SK-N-SH (cell line): ENCODE results near the gene C3. TPM values are rescaled to one million over a fixed set of nuclear protein-coding genes. Genes with fewer than 3 reads are reported as not detected.

ENCODE experiments used
- CTCF ChIA-PET: fragments of 300-600, 350-600 bp; formaldehyde crosslinking; extraction: SDS; loops from one replicate; lab custom pipeline; 2021; lab: Yijun Ruan, JAX
- POLR2A ChIA-PET: fragments of 350-600 bp; sonication (Branson Sonifier 250); formaldehyde crosslinking; extraction: SDS; loops from one replicate; lab custom pipeline; 2020; ENCODE audit warnings: antibody characterized with exemption, inconsistent platforms; lab: Yijun Ruan, JAX
- DNase-seq: peaks from one replicate; pipeline ENCODE4 v3.0.0; 2012
- H2AFZ ChIP-seq: fragments of 200-600 bp; sonication (generic); 2 replicates; pipeline ENCODE4 v1.8.1; 2016; ENCODE audit warnings: antibody characterized with exemption, mild to moderate bottlenecking, low read depth
- H3F3A ChIP-seq: fragments of 200-600 bp; sonication (generic); replicated peaks from 2 replicates; pipeline ENCODE3; 2016; ENCODE audit warnings: antibody characterized with exemption, mild to moderate bottlenecking; ENCODE audit not compliant: insufficient read depth
- H3K27ac ChIP-seq, 2 experiments: fragments of 200-500 bp in 1 of 2; fragments of 200-600 bp in 1 of 2; sonication (Bioruptor generic) in 1 of 2; sonication (generic), shearing (Covaris generic) in 1 of 2; 2 replicates each; pipeline versions ENCODE4 v1.5.1 to v1.6.1; 2014 to 2016; ENCODE audit warnings: low read depth in 2 of 2, inconsistent platforms in 1 of 2, low read length in 1 of 2, mild to moderate bottlenecking in 1 of 2, mixed read lengths in 1 of 2
- H3K27me3 ChIP-seq: fragments of 200-600 bp; sonication (generic), shearing (Covaris generic); 2 replicates; pipeline ENCODE4 v1.6.1; 2016; ENCODE audit warnings: mixed run types; ENCODE audit not compliant: insufficient read depth
- H3K36me3 ChIP-seq, 2 experiments: fragments of 200-500 bp in 1 of 2; fragments of 200-600 bp in 1 of 2; sonication (Bioruptor generic) in 1 of 2; sonication (generic) in 1 of 2; replicated peaks in 1 of 2; 2 replicates each; pipeline versions ENCODE3 to v1.5.1; 2014 to 2016; ENCODE audit warnings: low read length in 1 of 2, mild to moderate bottlenecking in 1 of 2; ENCODE audit not compliant: insufficient read depth in 2 of 2, control insufficient read depth in 1 of 2
- H3K4me1 ChIP-seq, 2 experiments: fragments of 200-500 bp in 1 of 2; fragments of 200-600 bp in 1 of 2; sonication (Bioruptor generic) in 1 of 2; sonication (generic), shearing (Covaris generic) in 1 of 2; 2 replicates each; pipeline versions ENCODE4 v1.5.1 to v1.6.1; 2014 to 2016; ENCODE audit warnings: low read depth in 1 of 2, low read length in 1 of 2, mixed run types in 1 of 2; ENCODE audit not compliant: insufficient read depth in 2 of 2, control insufficient read depth in 1 of 2
- H3K4me2 ChIP-seq: fragments of 200-600 bp; sonication (generic), shearing (Covaris generic); 2 replicates; pipeline ENCODE4 v1.6.1; 2017; ENCODE audit warnings: mixed run types
- H3K4me3 ChIP-seq, 2 experiments: fragments of 200-500 bp in 1 of 2; fragments of 200-600 bp in 1 of 2; sonication (Bioruptor generic) in 1 of 2; sonication (generic), shearing (Covaris generic) in 1 of 2; 2 replicates each; pipeline versions ENCODE4 v1.5.1 to v1.8.1; 2014 to 2016; ENCODE audit warnings: low read depth in 2 of 2, inconsistent platforms in 1 of 2, low read length in 1 of 2, mild to moderate bottlenecking in 1 of 2, mixed read lengths in 1 of 2, moderate library complexity in 1 of 2
- H3K79me2 ChIP-seq: fragments of 200-600 bp; sonication (generic); 2 replicates; pipeline ENCODE4 v1.8.1; 2017; ENCODE audit warnings: mild to moderate bottlenecking; ENCODE audit not compliant: insufficient read depth
- H3K9ac ChIP-seq: fragments of 200-600 bp; sonication (generic); 2 replicates; pipeline ENCODE4 v1.6.1; 2017; ENCODE audit warnings: mixed run types
- H3K9me2 ChIP-seq: fragments of 200-600 bp; sonication (generic); 2 replicates; pipeline ENCODE4 v1.6.1; 2017; ENCODE audit warnings: mixed run types
- H3K9me3 ChIP-seq: fragments of 200-600 bp; sonication (generic); 2 replicates; pipeline ENCODE4 v1.6.1; 2017; ENCODE audit warnings: mixed run types, mild to moderate bottlenecking, moderate library complexity
- H4K20me1 ChIP-seq: fragments of 200-600 bp; sonication (generic); 2 replicates; pipeline ENCODE4 v1.6.1; 2017; ENCODE audit warnings: mild to moderate bottlenecking, mixed run types; ENCODE audit not compliant: insufficient read depth
- CHD2 ChIP-seq: fragments of 150-350 bp; IDR thresholded peaks from 2 replicates; pipeline ENCODE4 v1.6.1; 2018; ENCODE audit warnings: low read length; ENCODE audit not compliant: partially characterized antibody
- ELF1 ChIP-seq: IDR thresholded peaks from 2 replicates; pipeline ENCODE4 v1.4.0; 2012
- EP300 ChIP-seq, 2 experiments: IDR thresholded peaks; 2 replicates each; pipeline versions ENCODE4 v1.4.0 to v1.6.1; 2012; ENCODE audit warnings: borderline replicate concordance in 1 of 2, low read depth in 1 of 2, low read length in 1 of 2
- GABPA ChIP-seq: IDR thresholded peaks from 2 replicates; pipeline ENCODE4 v1.4.0; 2012; ENCODE audit warnings: low read depth, mild to moderate bottlenecking
- JUND ChIP-seq: IDR thresholded peaks from 2 replicates; pipeline ENCODE4 v1.4.0; 2012
- MEF2A ChIP-seq: IDR thresholded peaks from 2 replicates; pipeline ENCODE4 v1.4.0; 2012; ENCODE audit warnings: low read depth, borderline replicate concordance
- NFIC ChIP-seq: IDR thresholded peaks from 2 replicates; pipeline ENCODE4 v1.4.0; 2012; ENCODE audit warnings: borderline replicate concordance
- NRF1 ChIP-seq: IDR thresholded peaks from 2 replicates; pipeline ENCODE4 v1.6.1; 2012; ENCODE audit warnings: low read depth, mild to moderate bottlenecking, low read length
- PBX3 ChIP-seq: IDR thresholded peaks from 2 replicates; pipeline ENCODE4; 2012
- POLR2AphosphoS5 ChIP-seq: IDR thresholded peaks from 2 replicates; pipeline ENCODE4 v1.6.1; 2012; ENCODE audit warnings: low read depth, low read length
- RCOR1 ChIP-seq: fragments of 150-350 bp; IDR thresholded peaks from 2 replicates; pipeline ENCODE4 v1.6.1; 2017; ENCODE audit warnings: antibody characterized with exemption, low read length
- REST ChIP-seq: IDR thresholded peaks from 2 replicates; pipeline ENCODE4 v1.6.1; 2012; ENCODE audit warnings: mild to moderate bottlenecking, low read depth, low read length, moderate library complexity
- RFX5 ChIP-seq: IDR thresholded peaks from 2 replicates; pipeline ENCODE4 v1.6.1; 2012; ENCODE audit warnings: mild to moderate bottlenecking, improper control_type of control experiment, low read length
- RXRA ChIP-seq: IDR thresholded peaks from 2 replicates; pipeline ENCODE4 v1.4.0; 2012; ENCODE audit warnings: low read depth, mild to moderate bottlenecking, borderline replicate concordance
- SIN3A ChIP-seq: IDR thresholded peaks from 2 replicates; pipeline ENCODE4 v1.6.1; 2012; ENCODE audit warnings: low read depth, mild to moderate bottlenecking, low read length, moderate library complexity, borderline replicate concordance
- SMC3 ChIP-seq: IDR thresholded peaks from 2 replicates; pipeline ENCODE4 v1.6.1; 2012; ENCODE audit warnings: low read depth, low read length, improper control_type of control experiment
- TAF1 ChIP-seq: IDR thresholded peaks from 2 replicates; pipeline ENCODE4 v1.6.1; 2012; ENCODE audit warnings: low read depth, mild to moderate bottlenecking, low read length, moderate library complexity, borderline replicate concordance
- TCF12 ChIP-seq: IDR thresholded peaks from 2 replicates; pipeline ENCODE4 v1.4.0; 2012
- TEAD4 ChIP-seq: IDR thresholded peaks from 2 replicates; pipeline ENCODE4 v1.4.0; 2012; ENCODE audit warnings: mild to moderate bottlenecking, borderline replicate concordance; ENCODE audit not compliant: insufficient read depth
- USF1 ChIP-seq: IDR thresholded peaks from 2 replicates; pipeline ENCODE4 v1.4.0; 2012; ENCODE audit warnings: low read depth, borderline replicate concordance
- YY1 ChIP-seq: IDR thresholded peaks from 2 replicates; pipeline ENCODE4 v1.4.0; 2012; ENCODE audit warnings: low read depth, mild to moderate bottlenecking
- WGBS: methylation state at CpG from one replicate; pipeline ENCODE4 v1.1.6; 2017; ENCODE audit warnings: low lambda C conversion rate; 5-methylcytosine and 5-hydroxymethylcytosine counted together
- polyA plus RNA-seq, 3 experiments: library from polyadenylated mRNA; depleted of rRNA; stranded (reverse); fragments of >200 nt; gene quantifications; 2 replicates each; pipeline ENCODE4 v1.2.3, GENCODE V29; 2012

C3 gene
- polyA plus RNA-seq, 1 of the 3 experiments (the other 2 are of a cell fraction): 0.67 TPM

GRCh38 chr19:6714749-6715555 lies 5.5 kb downstream of the C3 start:
- Histone ChIP-seq H2AFZ (no peak overlapping the region), H3K4me1 (no peaks in the 10 kb centered on the region), H3K4me3 (no peak overlapping the region), H4K20me1 (no peaks in the 10 kb centered on the region), H3K27me3 (peaks cover 24% of the 10 kb centered on the region), H3K36me3 (no peaks in the 10 kb centered on the region), H3F3A (peaks cover 6% of the 10 kb centered on the region), H3K4me2 (no peak overlapping the region)
- POLR2A ChIA-PET: no interaction called here
- CTCF ChIA-PET: interaction anchor here (0.7 to 1.1 kb wide), 3 partner anchors 10 to 779 kb away, joined by 3 read pairs; no protein-coding TSS in a partner anchor
- no peak for DNase-seq
- no peak for TF ChIP-seq REST
- TF ChIP-seq TAF1: no peak
- no peak for TF ChIP-seq SIN3A
- TF ChIP-seq YY1: no peak
- TF ChIP-seq TEAD4: no peak
- no peak for TF ChIP-seq MEF2A
- no peak for TF ChIP-seq SMC3
- TF ChIP-seq ELF1: no peak
- TF ChIP-seq CHD2: no peak
- no peak for TF ChIP-seq POLR2AphosphoS5
- no peak for TF ChIP-seq TCF12
- TF ChIP-seq, all 33 proteins: peak for 0
- Histone ChIP-seq H3K9ac (no peak overlapping the region), H3K27ac (no peak overlapping the region), H3K79me2 (no peaks in the 10 kb centered on the region), H3K9me3 (no peaks in the 10 kb centered on the region), H3K9me2 (no peaks in the 10 kb centered on the region)
- WGBS: 54% methylated on average over 11 of the region's 11 CpGs

- POLR2A ChIA-PET: no interaction called here
- CTCF ChIA-PET: interaction anchor here (0.7 kb wide), 1 partner anchor 780 kb away, joined by 3 read pairs; no protein-coding TSS in a partner anchor
- TF ChIP-seq MEF2A: no peak
- no peak for TF ChIP-seq USF1
- TF ChIP-seq NRF1: no peak
- no peak for TF ChIP-seq RXRA
- TF ChIP-seq GABPA: no peak
- TF ChIP-seq PBX3: no peak
- TF ChIP-seq RCOR1: no peak
- TF ChIP-seq CHD2: no peak
- no peak for TF ChIP-seq NFIC
- no peak for TF ChIP-seq POLR2AphosphoS5
- no peak for TF ChIP-seq TAF1
- no peak for TF ChIP-seq EP300 (IDR thresholded peaks at IDR 0.05; ENCODE audit: borderline replicate concordance in 1 of 2, low read depth in 1 of 2, low read length in 1 of 2)
- no peak for TF ChIP-seq JUND
- no peak for TF ChIP-seq RFX5
Observed at GRCh38 chr19:6713773-6714692, 6.4 kb downstream of the C3 start.

More at GRCh38 chr19:6713773-6714692, 6.4 kb downstream of the C3 start:
- Histone ChIP-seq H3K4me3 (no peak overlapping the region), H3F3A (peaks cover 6% of the 10 kb centered on the region), H3K27ac (no peak overlapping the region), H3K36me3 (no peaks in the 10 kb centered on the region), H3K9ac (no peak overlapping the region), H4K20me1 (no peaks in the 10 kb centered on the region), H3K4me1 (no peaks in the 10 kb centered on the region), H3K79me2 (no peaks in the 10 kb centered on the region), H3K9me3 (no peaks in the 10 kb centered on the region), H3K27me3 (peaks cover 25% of the 10 kb centered on the region), H3K4me2 (no peak overlapping the region), H3K9me2 (no peaks in the 10 kb centered on the region), H2AFZ (no peak overlapping the region)
- 36% methylated on average over 20 of the region's 24 CpGs for WGBS
- DNase-seq: no peak
